C4-2B (cell line): ENCODE measurements around the gene TMEM145.

ENCODE experiments used
- ZFX ChIP-seq: fragments of 450-650 bp; IDR thresholded peaks from 2 replicates; pipeline ENCODE4 v1.6.1; 2017
- TF ChIP-seq, protein P1 (sequence below): fragments of 450-650 bp; conservative IDR thresholded peaks from 2 replicates; pipeline ENCODE4 v1.5.1; 2017; ENCODE audit warnings: mild to moderate bottlenecking

DNA sequence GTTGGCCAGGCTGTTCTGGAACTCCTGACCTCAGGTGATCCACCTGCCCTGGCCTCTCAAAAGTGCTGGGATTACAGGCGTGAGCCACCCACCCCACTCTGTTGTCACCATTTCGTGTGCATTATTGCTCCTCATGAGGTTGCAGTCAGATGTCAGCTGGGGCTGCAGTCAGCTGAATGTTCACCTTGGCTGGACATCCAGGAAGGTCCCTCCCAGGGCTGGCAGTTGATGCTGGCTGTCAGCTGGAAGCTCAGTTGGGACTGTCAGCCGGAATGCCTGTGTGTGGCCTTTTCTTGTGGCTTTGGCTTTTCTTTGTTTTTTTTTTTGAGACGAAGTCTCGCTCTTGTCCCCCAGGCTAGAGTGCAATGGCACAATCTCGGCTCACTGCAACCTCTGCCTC, 18.9 kb downstream of the TMEM145 start:
- no peak for TF ChIP-seq ZFX
- TF ChIP-seq, protein P1, sequence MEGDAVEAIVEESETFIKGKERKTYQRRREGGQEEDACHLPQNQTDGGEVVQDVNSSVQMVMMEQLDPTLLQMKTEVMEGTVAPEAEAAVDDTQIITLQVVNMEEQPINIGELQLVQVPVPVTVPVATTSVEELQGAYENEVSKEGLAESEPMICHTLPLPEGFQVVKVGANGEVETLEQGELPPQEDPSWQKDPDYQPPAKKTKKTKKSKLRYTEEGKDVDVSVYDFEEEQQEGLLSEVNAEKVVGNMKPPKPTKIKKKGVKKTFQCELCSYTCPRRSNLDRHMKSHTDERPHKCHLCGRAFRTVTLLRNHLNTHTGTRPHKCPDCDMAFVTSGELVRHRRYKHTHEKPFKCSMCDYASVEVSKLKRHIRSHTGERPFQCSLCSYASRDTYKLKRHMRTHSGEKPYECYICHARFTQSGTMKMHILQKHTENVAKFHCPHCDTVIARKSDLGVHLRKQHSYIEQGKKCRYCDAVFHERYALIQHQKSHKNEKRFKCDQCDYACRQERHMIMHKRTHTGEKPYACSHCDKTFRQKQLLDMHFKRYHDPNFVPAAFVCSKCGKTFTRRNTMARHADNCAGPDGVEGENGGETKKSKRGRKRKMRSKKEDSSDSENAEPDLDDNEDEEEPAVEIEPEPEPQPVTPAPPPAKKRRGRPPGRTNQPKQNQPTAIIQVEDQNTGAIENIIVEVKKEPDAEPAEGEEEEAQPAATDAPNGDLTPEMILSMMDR, result no peak
